Spleen (tissue), 11 donors: Measurements from ENCODE around the gene U2SURP. TPM values are rescaled to one million over a fixed set of nuclear protein-coding genes. Genes with fewer than 3 reads are reported as not detected.
A peak's percentile ranks its signal among the peaks of the same experiment; 100 is the strongest.

Experiments
- DNase-seq: peaks from one replicate; pipeline ENCODE4 v3.0.0-alpha.2; 2020
- H3K27ac ChIP-seq, 8 donors: fragments of 200-600 bp; sonication (generic) in 7 of 8; 1 replicate in 4 of 8; 2 replicates in 4 of 8; pipeline versions ENCODE4 v1.5.0 to v1.8.0; 2016 to 2021; ENCODE audit warnings: inconsistent platforms in 4 of 8, mild to moderate bottlenecking in 4 of 8, moderate library complexity in 1 of 8
- H3K27me3 ChIP-seq, 7 donors: fragments of 200-600 bp; sonication (generic) in 6 of 7; replicated peaks in 1 of 7; 1 replicate in 4 of 7; 2 replicates in 3 of 7; pipeline versions ENCODE4 v1.5.0 to v1.8.0; 2016 to 2021; ENCODE audit warnings: inconsistent platforms in 3 of 7, mild to moderate bottlenecking in 1 of 7
- H3K36me3 ChIP-seq, 6 donors: fragments of 200-600 bp; sonication (generic) in 5 of 6; 1 replicate in 4 of 6; 2 replicates in 2 of 6; pipeline versions ENCODE4 v1.5.0 to v1.8.0; 2016 to 2021; ENCODE audit warnings: inconsistent platforms in 2 of 6
- H3K4me1 ChIP-seq, 6 donors: fragments of 200-600 bp; sonication (generic) in 5 of 6; 1 replicate in 3 of 6; 2 replicates in 3 of 6; pipeline versions ENCODE4 v1.5.0 to v1.8.0; 2016 to 2021; ENCODE audit warnings: inconsistent platforms in 3 of 6
- H3K4me3 ChIP-seq, 8 donors: fragments of 200-600 bp; sonication (generic) in 7 of 8; 1 replicate in 4 of 8; 2 replicates in 4 of 8; pipeline versions ENCODE4 v1.5.0 to v1.8.0; 2016 to 2021; ENCODE audit warnings: inconsistent platforms in 4 of 8, mild to moderate bottlenecking in 4 of 8, moderate library complexity in 2 of 8
- H3K9me3 ChIP-seq, 8 donors: fragments of 200-600 bp; sonication (generic) in 7 of 8; 1 replicate in 4 of 8; 2 replicates in 4 of 8; pipeline versions ENCODE4 v1.5.0 to v1.8.0; 2016 to 2021; ENCODE audit warnings: inconsistent platforms in 4 of 8
- POLR2A ChIP-seq, 3 donors: fragments of 450-650 bp; IDR thresholded peaks; one replicate each; pipeline ENCODE4 v1.5.1; 2017; ENCODE audit warnings: antibody characterized with exemption in 3 of 3, mild to moderate bottlenecking in 1 of 3
- POLR2AphosphoS5 ChIP-seq, 3 donors: sonication (generic); formaldehyde crosslinking; IDR thresholded peaks; one replicate each; pipeline ENCODE4 v1.5.1; 2017; ENCODE audit warnings: antibody characterized with exemption in 3 of 3
- WGBS, 5 donors: extraction: QIAGEN DNeasy Blood & Tissue Kit in 3 of 5; methylation state at CpG; one replicate each; pipeline versions ENCODE4 v1.1.5 to v1.1.7; 2013 to 2018; 5-methylcytosine and 5-hydroxymethylcytosine counted together
- intact Hi-C: fragments of 100-400 bp; cut with DNase I; formaldehyde crosslinking; loops from one replicate; pipeline ENCODE4 v1.15.0; 2023; ENCODE audit warnings: low total_unique reads
- polyA plus RNA-seq, 3 donors: library from polyadenylated mRNA; stranded (reverse); fragments of 200-250 nt; gene quantifications; one replicate each; pipeline ENCODE4 v1.2.1, GENCODE V29; 2013
- total RNA-seq, 7 donors: library from RNA; depleted of rRNA in 3 of 7; stranded (reverse); fragments of >200 nt in 3 of 7; fragmentation: NEBNext Ultra II Directional in 4 of 7; extraction: Animal tissue kit (Norgen Biotek cat#: 25700) in 4 of 7; gene quantifications; one replicate each; pipeline versions ENCODE4 v1.1.0 to v1.2.1, GENCODE V29; 2016 to 2021
- TF ChIP-seq, protein P1 (sequence below), 11 experiments: fragments of 200-600 bp in 7 of 11; fragments of 450-650 bp in 4 of 11; sonication (generic) in 4 of 11; IDR thresholded peaks in 8 of 11; conservative IDR thresholded peaks in 3 of 11; 1 replicate in 7 of 11; 2 replicates in 4 of 11; pipeline versions ENCODE4 v1.4.0 to v1.8.0; 2016 to 2021; ENCODE audit warnings: antibody characterized with exemption in 11 of 11, inconsistent platforms in 4 of 11, mild to moderate bottlenecking in 1 of 11
- donor health status: healthy with polysubstance abuse.
- donor health status: DM: no; HTN: no; CAD: no; lungs with moderate emphysema.
- donor health status: DM: no; HTN: no; CAD: no.
- donor health status: Bipolar disorder and iron deficiency.
- donor health status: healthy.
- donor health status: DM: no; HTN: no; CAD: no.
- donor health status: DM: yes; HTN: yes; CAD: no.

Gene U2SURP
- total and polyA plus RNA-seq, 10 donors = 29.7 to 130 (median 94.6) TPM

DNA sequence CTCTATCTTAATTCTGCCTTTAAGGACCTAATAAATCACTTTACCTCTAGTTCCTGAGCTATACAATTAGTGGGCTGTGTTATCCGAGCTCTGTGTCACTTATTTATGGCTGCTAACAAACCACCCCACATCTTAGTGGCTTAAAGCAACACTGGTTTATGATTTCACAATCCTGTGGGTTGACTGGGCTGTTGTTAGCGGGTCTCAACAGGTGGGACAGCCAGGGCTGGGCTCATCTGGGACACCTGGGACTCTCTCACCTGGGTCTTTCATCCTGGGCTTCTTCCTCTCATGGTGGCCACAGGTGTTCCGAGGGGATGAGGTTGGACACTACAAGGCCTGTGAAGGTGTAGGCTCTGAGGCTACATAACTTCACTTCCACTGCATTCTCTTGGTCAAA, 82.4 kb downstream of the U2SURP start:
- DNase-seq = no peak
- no peak for TF ChIP-seq POLR2AphosphoS5 (IDR thresholded peaks at IDR 0.05)
- TF ChIP-seq POLR2A (IDR thresholded peaks at IDR 0.05) = no peak
- TF ChIP-seq, protein P1, sequence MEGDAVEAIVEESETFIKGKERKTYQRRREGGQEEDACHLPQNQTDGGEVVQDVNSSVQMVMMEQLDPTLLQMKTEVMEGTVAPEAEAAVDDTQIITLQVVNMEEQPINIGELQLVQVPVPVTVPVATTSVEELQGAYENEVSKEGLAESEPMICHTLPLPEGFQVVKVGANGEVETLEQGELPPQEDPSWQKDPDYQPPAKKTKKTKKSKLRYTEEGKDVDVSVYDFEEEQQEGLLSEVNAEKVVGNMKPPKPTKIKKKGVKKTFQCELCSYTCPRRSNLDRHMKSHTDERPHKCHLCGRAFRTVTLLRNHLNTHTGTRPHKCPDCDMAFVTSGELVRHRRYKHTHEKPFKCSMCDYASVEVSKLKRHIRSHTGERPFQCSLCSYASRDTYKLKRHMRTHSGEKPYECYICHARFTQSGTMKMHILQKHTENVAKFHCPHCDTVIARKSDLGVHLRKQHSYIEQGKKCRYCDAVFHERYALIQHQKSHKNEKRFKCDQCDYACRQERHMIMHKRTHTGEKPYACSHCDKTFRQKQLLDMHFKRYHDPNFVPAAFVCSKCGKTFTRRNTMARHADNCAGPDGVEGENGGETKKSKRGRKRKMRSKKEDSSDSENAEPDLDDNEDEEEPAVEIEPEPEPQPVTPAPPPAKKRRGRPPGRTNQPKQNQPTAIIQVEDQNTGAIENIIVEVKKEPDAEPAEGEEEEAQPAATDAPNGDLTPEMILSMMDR (IDR thresholded peaks at IDR 0.05 in 8 of 11, conservative IDR thresholded peaks at IDR 0.05 in 3 of 11) = no peak
- Histone ChIP-seq H3K27ac (peak overlapping the region in 1 of 8 donors; percentile 23), H3K27me3 (no peaks in the 10 kb centered on the region), H3K4me3 (no peak overlapping the region), H3K9me3 (no peaks in the 10 kb centered on the region), H3K36me3 (no peaks in the 10 kb centered on the region), H3K4me1 (peaks cover 4 to 23% (median 9%) of the 10 kb centered on the region in 6 donors)
- intact Hi-C loops = no loop called here
- 62 to 78% (median 66%) methylated on average over 3 of the region's 3 CpGs for WGBS, 5 donors

DNA sequence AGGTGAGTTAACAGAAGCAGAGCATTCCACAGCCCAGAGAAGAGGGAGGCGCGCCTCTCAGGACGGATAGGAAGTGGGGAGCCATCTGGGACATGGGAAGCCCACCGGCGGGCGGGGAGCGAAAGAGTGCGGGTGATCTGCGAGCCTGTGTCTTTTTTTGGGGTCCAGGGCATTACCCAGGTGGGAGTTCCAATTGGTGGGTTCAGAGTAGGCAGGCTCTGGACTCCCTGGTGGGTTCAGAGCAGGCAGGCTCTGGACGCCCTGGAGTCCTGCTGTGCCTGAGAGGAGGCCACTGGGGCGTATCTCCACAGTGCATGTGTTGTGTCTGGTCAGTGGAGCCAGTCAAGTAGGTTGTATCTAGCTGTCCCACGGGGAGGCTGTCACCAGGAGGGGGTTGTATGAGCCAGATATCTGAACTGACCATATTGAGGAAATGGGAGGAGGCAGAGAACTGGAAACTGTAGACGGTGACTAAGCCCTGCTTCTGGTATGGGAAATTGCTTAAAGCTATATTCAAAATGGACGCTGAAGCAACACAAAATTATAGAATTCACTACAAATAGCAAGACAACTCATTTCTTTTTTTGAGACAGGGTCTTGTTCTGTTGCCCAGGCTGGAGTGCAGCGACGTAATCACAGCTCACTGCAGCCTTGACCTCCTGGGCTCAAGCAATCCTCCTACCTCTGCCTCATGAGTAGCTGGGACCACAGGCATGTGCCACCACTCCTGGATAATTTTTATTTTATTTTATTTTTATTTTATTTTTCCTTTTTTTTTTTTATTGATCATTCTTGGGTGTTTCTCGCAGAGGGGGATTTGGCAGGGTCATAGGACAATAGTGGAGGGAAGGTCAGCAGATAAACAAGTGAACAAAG, 83.7 kb downstream of the U2SURP start:
- Histone ChIP-seq H3K4me3 (no peak overlapping the region), H3K4me1 (peaks cover 4 to 23% (median 9%) of the 10 kb centered on the region in 6 donors), H3K9me3 (no peaks in the 10 kb centered on the region), H3K27me3 (no peaks in the 10 kb centered on the region), H3K36me3 (no peaks in the 10 kb centered on the region), H3K27ac (peak overlapping the region in 3 of 8 donors; percentile 23 to 65 (median 54))
- intact Hi-C loops = no loop called here
- 68 to 80% (median 72%) methylated on average over 13 to 17 of the region's 17 CpGs for WGBS, 5 donors
- peak; percentile 73 for DNase-seq
- no peak for TF ChIP-seq POLR2A (IDR thresholded peaks at IDR 0.05)
- peak in 1 of 3 donors; percentile 29 for TF ChIP-seq POLR2AphosphoS5 (IDR thresholded peaks at IDR 0.05)
- TF ChIP-seq, protein P1 (IDR thresholded peaks at IDR 0.05 in 8 of 11, conservative IDR thresholded peaks at IDR 0.05 in 3 of 11) = no peak

DNA sequence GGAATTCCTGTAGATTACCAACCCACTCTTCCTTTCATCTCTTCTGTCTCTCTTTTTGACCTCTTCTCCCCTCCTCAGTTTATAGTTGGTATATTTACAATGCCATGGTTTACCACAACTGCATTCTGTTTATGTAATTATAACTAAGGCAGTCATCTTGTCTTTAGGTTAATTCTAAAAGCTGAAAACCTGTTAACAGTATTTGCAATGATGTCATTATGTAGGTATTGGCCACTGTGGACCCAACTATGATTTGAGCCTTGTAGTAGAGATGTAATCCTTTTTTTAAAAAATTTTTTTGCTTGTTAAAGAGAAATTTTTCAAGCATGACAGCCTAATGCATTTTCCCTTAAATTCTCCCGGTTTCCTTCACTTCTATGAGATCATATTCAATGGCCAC, 87.5 kb downstream of the U2SURP start:
- Histone ChIP-seq H3K9me3 (no peaks in the 10 kb centered on the region), H3K27me3 (no peaks in the 10 kb centered on the region), H3K36me3 (no peaks in the 10 kb centered on the region), H3K4me3 (no peak overlapping the region), H3K27ac (no peak overlapping the region), H3K4me1 (peaks cover 0 to 10% (median 5%) of the 10 kb centered on the region in 6 donors)
- no peak for TF ChIP-seq POLR2A (IDR thresholded peaks at IDR 0.05)
- TF ChIP-seq POLR2AphosphoS5 (IDR thresholded peaks at IDR 0.05) = no peak
- TF ChIP-seq, protein P1 (IDR thresholded peaks at IDR 0.05 in 8 of 11, conservative IDR thresholded peaks at IDR 0.05 in 3 of 11) = no peak
- WGBS, 5 donors = 87 to 95% (median 92%) methylated on average over 1 of the region's 1 CpG
- DNase-seq = no peak
- intact Hi-C loops = no loop called here

DNA sequence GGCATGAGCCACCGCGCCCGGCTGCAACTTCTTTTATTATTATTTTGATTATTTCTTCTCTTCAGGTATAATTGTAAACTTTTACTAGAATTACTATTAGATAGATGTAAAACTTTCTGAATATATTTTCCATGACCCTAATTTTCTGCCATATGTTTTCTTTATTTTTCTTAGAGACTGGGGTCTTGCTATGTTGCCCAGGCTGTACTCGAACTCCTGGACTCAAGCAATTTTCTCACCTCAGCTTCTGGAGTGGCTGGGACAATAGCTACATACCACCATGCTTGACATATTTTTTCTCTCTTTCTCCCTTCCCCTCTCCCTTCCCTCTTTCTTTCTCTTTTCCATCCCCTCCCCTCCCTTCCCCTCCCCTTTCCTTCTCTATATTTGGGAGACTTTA, 88.6 kb downstream of the U2SURP start:
- intact Hi-C loops = no loop called here
- WGBS, 5 donors = 95 to 99% (median 96%) methylated on average over 4 of the region's 4 CpGs
- H3K27me3 ChIP-seq = no peaks in the 10 kb centered on the region
- peaks cover 0 to 5% (median 4%) of the 10 kb centered on the region in 6 donors for H3K4me1 ChIP-seq
- DNase-seq = no peak
- no peaks in the 10 kb centered on the region for H3K9me3 ChIP-seq
- no peaks in the 10 kb centered on the region for H3K36me3 ChIP-seq
- no peak overlapping the region for H3K4me3 ChIP-seq
- TF ChIP-seq POLR2A (IDR thresholded peaks at IDR 0.05) (no peak), POLR2AphosphoS5 (IDR thresholded peaks at IDR 0.05) (no peak)
- TF ChIP-seq, protein P1 (IDR thresholded peaks at IDR 0.05 in 8 of 11, conservative IDR thresholded peaks at IDR 0.05 in 3 of 11) = no peak
- H3K27ac ChIP-seq = no peak overlapping the region
